TTC549 (cell line): Measurements from ENCODE around the gene TBX2.

Experiments
- FAIRE-seq: peaks from 2 replicates; lab custom pipeline; 2012; peaks lifted over from hg19 to GRCh38; lab: Jason Lieb, UNC

TBX2 gene

DNA sequence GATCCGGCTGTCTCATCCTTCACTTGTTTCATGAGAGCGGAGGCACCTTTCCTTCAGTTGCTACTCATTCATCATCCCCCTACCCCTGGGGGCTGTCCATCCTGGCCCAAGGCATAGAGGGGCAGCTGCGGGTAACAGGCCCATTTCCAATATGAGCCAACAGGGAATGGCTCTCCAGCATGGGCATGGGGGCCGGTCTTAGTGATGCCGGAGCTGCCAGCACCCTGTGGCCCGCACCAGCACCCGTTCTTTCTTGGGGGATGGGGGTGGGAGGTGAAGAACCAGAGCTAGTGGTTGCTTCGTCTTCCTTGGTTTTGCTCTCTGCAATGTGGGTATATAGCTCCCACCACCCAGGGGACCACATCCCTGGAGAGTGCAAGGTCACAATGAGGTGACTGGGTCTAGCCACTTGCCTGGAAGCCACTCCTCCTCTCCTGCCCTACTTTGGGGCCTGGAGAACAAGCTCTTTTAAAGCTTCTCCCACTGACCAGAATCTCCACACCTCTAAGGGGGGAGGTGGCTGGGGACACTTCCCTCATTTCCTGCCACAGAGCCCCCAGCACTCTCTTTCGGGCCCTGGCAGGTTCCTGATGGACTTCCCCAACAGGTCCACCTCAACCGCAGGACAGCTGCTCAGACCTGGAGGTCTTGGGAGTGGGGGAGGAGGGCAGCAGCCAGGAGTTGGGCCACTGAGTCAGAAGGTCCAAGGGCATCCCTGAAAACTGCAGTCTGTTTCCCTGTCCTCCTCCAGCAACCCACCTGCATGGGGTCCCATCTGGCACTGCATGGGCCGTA, 11.9 kb upstream of the TBX2 start:
- FAIRE-seq: no peak

DNA sequence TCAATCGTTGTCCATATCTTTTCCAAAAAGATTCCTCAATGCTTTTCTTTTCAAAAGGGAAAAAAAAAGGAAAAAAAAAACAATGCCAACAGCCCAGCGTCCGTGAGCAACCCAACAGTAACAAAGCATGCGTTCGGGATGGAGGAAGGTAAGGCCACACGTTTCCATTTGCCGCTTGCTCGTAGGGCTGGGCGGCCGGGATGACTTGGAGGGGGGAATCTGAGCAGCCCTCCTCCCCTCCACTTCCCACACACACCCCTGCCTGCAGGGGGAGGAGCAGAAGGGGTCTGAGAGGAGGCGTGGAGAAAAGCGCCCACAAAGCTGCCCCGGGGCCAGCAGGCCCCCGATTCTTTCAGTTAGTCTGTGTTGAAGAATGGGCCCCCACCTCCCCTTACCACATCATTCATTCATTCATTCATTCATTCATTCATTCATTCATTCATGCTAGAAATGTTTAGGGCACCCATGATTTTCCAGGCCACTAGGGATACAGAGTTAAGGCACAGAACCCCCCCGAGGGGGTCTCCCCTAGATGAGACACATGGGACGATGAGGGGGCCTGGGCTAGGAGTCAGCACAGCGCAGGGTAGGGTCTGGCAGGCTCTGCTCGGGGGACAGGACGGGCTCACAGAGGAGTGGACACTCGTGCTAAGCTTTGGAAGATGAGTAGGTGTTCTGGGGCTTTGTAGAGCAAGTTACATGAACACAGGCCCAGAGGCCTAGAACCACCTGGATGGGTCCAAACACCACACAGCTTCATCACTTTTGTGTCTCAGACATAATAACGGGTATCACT, 10.9 kb upstream of the TBX2 start:
- FAIRE-seq: no peak

DNA sequence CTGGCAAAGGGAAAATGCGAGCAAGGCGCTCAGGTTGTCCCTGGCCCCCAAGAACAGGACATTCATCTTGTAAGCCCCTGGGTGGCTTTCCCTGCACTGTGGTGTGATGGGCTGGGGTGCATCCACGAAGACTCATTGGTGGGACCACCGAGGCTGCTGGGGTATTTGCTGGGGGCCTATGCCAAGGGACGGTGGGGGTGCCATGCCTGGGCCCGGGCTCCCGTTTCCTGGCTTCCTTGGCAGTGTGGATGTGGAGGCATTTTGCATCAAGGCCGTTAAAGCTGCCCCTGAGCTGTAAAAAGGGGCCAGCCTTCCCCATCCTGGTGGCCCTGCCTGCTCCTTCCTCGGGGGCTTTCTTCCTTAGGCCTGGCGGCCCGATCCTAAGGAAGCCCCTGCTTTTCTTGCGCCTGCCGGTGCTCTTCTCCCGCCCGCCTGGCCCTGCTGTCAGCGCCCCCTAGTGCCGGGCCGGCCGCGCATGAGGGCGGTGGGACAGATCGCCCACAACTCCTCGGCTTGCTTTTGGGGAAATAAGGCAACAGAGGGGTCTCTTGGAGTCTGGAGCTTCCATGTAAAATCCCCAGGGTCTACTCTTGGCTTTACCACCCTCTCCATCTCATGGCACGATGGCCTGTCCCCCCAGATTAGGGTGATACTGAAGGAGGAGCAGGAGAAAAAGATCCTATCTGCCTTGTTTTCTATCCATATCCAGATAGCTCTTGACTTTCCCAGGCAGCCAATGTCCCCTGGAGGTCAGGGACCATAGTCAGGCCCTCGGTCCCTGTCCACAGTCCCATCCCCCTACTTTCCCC, 9.8 kb upstream of the TBX2 start:
- no peak for FAIRE-seq

DNA sequence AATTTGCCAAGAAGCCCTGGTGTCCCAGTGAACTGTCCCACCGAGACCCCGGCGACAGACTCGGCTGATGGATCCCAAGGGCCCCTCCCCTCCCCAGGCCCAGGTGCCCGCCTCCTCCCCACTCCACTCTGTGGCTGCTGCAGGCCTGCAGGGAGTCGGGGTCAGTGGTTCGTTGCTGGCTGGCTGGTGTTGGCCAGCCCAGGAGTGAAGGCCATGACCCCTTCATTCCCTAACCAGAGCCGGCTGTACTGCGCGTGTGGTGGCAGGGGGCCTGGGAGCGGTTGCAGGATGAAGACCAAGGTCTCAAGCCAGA, 9.2 kb upstream of the TBX2 start:
- no peak for FAIRE-seq

DNA sequence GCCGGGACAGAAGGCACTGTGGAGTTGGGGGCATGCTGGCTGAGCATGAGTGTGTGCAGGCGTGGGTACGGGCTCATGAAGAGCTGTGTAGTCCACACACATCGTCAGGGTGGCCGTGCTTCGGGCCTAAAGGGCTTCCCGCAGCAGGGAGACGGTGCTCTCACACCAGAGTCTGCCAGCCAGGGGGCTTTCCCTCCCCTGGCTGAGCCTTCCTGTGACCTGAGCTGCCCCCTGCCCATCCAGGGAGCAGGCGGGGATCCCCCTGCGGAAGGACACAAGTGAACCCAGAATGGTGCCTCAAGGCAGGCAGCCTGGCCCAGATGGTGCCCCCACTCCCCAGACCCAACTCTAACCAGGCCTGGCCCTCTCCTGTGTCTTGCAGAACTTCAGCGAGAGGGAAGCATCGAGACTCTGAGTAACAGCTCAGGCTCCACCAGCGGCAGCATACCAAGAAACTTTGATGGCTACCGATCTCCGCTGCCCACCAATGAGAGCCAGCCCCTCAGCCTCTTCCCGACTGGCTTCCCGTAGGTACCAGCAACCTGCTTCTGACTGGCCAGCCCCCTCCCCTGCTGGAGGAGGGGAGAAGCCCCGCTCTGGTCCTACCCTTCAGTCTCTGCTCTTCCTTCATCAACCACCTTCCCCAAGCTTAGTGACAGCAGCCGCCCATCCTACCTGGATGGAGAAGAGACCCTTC, 7.9 kb upstream of the TBX2 start:
- no peak for FAIRE-seq

DNA sequence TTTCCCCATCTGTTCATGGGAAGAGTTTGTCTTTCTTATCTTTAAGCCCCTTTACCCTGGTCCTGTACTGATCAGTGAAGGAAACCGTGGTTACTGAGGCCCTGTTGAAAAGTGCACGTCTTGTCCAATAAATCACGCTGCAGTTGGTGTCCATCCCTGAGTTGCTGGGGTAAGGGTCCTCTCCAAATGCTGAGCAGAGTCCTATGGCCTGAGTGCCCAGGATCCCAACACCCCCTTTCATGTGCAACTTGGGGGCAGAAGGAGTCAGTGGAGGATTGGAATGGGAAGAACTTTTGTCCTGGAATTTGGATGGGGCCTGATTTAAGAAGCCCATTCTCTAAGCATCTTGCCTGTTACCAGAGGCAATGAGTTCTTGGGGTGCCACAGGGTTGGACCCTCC, 7.0 kb upstream of the TBX2 start:
- FAIRE-seq: no peak

DNA sequence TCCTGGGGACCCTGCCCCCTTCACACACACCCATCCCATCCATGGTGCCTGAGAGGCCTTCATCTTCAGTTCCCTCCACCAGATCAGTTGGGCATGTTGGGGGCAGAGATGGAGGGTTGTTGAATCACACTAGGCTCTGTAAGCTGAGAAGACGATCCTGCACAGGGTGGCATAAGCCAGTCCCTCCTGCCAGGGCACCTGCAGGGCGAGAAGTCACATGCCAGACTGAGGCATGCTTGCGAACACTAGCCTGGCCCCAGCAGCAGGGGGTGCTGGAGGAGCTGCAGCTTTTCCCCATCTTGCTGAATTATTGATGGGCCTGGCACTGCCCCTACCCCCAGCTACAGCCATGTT, 6.1 kb upstream of the TBX2 start:
- no peak for FAIRE-seq

DNA sequence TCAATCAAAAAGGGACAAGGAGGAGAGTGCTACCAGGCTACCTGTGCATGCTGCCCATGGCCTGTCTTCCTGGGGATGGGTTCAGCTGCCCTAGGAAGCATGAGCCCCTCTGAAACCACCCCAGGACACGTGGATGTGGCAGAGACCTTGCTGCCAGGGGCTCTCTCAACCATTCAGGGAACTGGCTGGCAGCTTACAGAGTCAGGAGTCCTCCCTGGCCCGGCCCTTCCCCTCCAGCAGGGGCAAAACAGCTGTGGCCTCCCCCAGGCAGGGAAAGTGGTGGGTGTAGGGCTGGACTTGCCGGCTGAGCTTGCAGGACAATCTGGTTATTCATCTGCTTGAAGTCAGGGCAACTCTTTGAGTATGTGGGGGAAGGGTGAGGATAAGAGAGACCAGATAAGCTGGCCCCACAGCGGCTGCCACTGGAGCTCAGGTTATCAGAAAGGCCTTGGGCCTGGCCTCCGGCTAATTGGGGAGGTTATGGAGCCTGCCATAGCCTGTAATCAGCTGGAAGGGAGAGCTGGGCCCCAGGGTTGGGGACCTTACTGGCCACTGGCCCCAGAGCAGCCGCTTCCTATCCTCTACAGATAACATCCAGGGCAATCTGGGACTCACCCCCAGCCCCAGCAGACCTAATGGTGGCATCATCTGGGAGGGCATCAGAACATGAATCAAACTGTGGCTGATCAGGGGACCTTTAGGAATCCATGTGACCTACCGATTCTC, 5.6 kb upstream of the TBX2 start:
- FAIRE-seq: no peak

DNA sequence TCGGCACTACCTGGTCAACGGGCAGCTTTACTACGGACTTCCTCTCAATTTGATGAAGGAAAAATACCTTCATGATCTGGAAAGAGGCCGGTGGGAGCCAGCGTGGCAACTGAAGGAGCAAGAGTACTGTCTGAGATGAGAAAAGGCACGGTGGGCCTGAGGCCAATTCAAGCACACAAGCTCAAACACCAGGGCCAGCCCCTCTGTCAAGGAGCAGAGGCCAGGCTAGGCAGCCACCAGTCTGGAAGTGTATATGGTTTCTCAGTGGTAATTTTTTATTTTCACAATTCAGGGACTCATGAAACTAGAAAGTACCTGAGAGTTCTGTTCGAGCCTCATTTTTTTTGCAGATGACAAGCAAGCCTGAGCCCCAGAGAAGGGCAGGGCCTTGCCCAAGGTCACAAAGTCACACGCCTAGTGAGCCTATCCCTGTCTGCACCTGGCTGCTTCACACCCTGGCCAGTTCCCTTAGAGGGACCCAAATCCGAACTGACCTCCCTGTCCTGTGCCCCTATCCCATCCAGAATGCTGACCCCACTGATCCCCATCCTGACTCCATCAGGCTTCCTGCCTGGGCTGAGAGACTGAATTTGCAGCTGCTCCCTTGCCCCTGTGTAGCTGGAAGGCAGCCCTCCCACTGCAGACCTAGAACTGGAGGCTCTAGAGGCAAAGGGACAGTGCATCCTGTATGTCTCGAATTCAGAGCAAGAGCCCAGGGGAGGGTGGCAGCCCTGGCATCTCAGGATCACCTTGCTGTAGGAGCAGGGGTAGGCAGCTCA, 4.8 kb upstream of the TBX2 start:
- FAIRE-seq: no peak

DNA sequence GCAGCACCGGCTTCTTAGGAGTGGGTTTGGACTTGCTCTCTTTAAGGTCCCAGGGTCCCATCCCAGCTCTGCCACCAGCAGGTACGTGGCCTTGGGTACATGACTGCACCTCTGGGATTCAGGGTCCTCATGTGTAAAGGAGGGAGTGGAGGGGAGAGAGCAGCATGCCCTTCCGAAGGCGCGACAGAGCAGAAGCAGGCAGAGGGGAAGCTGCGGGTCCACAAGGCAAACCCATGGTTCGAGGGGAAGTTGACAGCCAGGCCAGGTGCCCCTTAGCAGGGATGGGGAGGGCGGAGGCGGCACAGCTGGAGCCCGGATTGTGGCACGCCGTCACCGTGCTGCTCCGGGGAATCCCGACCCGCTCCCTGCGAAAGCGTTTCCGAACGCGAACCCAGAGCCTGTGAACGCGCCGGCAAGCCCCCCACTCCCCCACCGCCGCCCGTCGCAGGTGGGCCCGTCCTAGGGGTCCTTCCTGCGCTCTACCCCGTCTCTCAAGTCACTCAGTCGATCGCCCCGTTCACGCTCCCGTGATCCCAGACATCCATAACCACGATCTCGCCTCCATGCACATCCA, 4.1 kb upstream of the TBX2 start:
- no peak for FAIRE-seq

DNA sequence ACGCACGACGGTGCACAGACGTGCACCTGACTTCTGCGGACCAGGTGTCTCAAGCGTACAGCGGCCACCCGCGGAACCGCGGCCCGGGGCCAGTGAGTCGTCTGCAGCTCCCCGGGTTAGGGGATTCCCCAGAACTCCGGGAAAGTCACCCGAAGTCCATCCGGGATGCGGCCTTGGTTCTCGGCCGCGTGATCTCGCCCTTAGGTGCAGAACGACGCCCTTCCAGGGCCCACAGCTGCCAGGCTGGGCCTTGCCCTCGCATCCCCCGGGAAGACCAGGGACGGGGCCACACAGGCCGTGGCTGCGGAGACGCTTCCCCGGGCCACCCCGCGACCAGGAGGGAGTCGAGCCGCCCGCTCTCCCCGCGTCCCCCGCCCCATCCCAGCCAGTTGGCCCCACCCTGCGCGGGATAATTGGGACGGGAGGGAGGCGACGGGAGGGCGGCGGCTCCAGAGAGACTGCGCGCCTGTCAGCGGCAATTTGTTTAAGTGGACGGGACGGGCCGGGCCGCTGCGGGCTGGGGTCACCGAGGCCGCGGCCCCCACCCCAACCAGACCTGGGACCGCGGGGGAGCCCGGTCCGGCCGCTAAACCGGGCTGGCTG, 3.6 kb upstream of the TBX2 start:
- FAIRE-seq: no peak

DNA sequence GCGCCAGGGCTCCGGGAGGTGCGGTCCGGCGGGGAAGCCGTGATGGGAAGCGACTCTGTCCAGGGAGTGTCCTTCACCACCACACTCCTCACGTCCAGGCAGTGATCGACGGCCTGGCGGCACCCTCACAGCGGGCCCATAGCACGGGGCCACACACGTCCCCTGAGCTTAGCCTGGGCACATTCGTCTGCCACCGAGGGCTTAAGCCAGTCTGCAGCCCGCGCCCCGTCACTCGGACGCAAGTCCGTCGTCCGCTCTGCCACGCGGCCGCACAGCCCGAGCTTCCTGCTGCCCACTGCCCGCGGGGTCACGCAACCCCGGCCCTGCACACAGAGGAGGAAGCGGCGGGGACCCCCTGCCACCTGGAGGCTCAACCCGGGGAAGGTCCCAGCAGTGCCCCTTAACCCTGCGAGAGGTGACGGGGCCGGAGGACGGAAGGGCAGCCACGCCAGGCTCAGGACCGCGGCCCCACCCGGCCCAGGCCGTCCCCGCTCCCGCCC, 3.0 kb upstream of the TBX2 start:
- no peak for FAIRE-seq

DNA sequence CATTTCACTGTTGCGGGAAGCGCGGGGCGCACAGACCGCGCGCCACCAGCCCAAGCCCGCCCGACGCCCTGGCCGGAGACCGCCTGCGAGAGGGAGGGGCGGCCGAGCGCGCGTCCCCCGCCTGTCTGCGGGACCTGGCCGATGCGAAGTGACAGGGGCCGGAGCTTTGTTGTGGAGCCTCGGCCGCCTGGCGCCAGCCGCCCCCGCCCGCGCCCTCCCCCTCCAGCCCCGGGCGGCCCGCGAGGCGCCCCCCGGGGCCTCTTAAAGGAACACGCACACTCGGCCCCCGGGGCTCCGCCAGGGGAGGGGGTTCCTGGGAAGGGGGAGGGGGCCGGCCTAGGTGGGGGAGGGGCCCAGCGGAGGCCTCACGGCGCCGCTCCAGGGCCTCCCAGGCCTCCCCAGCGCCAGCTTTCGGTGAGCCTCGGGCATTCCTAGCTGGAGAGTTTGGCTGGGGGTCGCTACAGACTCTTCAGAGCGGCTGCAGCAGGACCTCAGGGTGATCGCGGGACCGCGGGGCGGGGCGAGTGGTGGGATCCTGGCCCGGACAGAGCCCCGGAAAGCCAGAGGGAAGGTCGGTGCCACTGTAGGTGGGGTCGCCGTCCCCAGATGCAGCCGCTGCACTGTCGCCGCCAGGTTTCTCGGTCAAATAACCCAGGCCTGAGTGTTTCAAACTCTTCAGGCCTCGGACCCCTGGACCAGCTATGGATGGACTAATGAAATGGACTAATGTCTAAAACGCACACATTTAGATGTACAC, 2.4 kb upstream of the TBX2 start:
- FAIRE-seq: no peak

DNA sequence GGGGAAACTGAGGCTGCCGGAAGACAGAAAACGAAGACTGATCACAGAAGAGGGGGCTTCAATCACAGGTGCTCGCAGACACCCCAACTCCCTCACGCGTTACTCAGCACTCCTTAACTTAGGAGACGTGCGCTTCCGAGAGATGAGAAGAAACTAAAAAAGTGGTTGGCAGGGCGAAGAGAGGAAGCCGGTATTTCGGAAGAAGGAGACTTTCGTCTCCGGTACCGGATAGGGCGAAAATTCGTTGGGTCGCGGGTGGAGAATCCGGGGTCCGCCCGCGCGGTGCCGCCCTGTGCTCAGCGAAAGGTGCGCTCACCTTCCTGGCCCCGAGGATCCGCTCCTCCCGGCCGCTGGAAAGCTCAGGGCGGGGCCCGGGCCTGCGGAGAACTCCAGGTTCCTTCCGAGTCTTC, 917 bp upstream of the TBX2 start:
- no peak for FAIRE-seq

DNA sequence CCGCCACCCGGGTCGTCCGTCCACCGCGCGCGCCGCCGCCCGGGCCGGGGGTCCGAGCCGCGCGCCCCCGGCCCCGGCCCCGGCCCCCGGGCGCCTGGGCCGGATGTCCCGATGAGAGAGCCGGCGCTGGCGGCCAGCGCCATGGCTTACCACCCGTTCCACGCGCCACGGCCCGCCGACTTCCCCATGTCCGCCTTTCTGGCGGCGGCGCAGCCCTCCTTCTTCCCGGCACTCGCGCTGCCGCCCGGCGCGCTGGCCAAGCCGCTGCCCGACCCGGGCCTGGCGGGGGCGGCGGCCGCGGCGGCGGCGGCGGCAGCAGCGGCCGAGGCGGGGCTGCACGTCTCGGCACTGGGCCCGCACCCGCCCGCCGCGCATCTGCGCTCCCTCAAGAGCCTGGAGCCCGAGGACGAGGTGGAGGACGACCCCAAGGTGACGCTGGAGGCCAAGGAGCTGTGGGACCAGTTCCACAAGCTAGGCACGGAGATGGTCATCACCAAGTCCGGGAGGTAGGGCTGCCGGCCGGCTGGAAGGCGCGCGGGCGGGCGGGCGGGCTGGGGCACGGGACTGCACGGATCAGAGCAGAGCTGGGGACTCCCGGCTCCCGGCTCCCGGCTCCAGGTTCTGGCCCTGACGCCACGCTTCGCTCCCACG, 548 bp downstream of the TBX2 start:
- FAIRE-seq: no peak

DNA sequence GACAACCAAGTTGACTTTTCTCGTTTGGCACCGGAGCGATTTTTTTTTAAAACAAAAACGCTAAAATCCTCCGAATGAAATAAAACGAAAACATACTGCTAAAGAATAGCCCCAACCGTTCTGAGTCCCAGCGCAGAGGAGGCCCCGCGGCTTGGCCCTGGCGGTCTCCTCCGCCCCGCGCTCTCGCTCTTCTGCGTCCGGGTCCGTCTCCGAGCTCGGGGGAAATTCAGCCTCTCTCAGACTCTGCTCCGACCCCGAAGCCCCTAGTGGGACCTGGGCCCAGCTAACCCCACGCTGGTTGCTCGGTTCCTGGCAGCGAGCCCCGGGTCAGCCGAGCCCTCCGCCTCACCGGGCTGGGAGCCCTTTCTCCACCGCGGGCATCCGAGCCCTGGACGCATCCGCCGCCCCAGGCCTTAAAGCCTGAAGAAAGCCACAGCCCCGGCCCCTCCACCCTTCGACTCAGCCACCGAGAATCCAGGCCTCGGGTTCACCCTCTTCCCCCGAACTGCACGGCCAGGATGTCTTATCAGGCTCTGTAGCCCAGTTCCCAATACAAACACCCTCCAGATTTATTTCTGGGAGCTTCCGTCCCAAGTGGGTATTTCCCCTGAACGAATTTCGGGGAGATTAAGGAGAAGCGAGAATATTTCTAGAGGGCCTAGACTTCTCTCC, 1.2 kb downstream of the TBX2 start:
- no peak for FAIRE-seq

DNA sequence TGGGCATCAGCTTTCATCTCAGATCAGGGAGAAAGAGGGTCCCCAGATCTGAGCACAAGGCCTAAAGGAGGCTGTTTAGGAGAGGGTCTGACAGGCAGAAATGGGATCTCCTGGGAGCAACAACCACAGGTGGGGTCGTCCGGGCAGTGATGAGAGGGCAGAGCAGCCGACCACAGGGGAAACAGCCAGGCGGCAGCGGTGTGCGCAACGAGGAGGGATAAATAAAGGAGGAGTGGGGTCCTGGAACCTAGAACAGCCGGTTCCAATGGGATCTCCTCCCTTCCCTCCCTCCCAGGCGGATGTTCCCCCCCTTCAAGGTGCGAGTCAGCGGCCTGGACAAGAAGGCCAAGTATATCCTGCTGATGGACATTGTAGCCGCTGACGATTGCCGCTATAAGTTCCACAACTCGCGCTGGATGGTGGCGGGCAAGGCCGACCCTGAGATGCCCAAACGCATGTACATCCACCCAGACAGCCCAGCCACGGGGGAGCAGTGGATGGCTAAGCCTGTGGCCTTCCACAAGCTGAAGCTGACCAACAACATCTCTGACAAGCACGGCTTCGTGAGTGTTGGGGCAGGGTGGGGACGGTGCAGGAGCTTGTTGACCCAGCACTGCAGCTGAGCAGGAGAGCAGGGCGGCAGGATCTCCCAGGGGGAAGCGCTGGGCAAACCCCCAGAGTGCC, 1.9 kb downstream of the TBX2 start:
- no peak for FAIRE-seq

DNA sequence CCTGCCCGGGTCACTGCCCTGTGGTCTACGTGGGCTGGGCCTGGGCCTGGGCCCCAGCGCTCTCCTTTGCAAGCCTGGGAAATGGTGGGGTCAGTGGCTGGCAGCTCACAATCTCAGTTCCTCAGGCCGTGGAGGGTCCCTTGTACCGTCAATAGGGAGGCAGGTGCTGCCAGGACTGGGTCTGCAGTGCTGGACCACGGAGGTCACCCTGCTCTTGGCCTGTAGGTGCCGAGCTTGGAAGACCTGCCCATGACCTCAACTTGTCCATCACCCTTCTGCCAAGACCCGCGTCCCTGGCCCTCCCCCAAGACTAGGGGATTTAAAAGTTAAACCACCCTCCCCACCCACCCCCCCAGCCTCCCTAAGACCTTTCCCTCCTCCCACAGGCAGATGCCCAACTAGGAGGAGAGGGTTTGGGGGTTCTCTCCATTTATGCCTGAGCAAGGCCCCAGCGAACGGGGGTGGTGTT, 2.5 kb downstream of the TBX2 start:
- no peak for FAIRE-seq
